Activated T-cell treated with anti-CD3 and anti-CD28 coated beads, Interleukin-2, amount 50 U/mL, for 4 hours (primary cell): ENCODE results near the gene ICE1. TPM values are rescaled to one million over a fixed set of nuclear protein-coding genes. Genes with fewer than 3 reads are reported as not detected.
A peak's percentile ranks its signal among the peaks of the same experiment; 100 is the strongest.

Experiments
- ATAC-seq, 2 donors: fragments of 200-7000 bp; cut with Tn5 transposase; one replicate each; pipeline ENCODE4 v1.10.0; 2021
- DNase-seq: peaks from one replicate; pipeline ENCODE4 v3.0.0-alpha.2; 2020
- H3K27me3 Mint-ChIP-seq: one replicate; pipeline ENCODE4 v1.8.0; 2021; ENCODE audit warnings: low read depth, mixed read lengths
- H3K36me3 Mint-ChIP-seq: one replicate; pipeline ENCODE4 v1.8.0; 2022; ENCODE audit warnings: mixed read lengths; ENCODE audit not compliant: insufficient read depth
- H3K4me1 Mint-ChIP-seq: one replicate; pipeline ENCODE4 v1.8.0; 2021; ENCODE audit warnings: low read depth, mixed read lengths
- H3K4me3 Mint-ChIP-seq: one replicate; pipeline ENCODE4 v1.8.0; 2021; ENCODE audit warnings: mild to moderate bottlenecking, moderate library complexity, mixed read lengths
- H3K9me3 Mint-ChIP-seq: one replicate; pipeline ENCODE4 v1.8.0; 2021; ENCODE audit warnings: mixed read lengths
- total RNA-seq, 3 donors: library from RNA; stranded (reverse); gene quantifications; one replicate each; pipeline ENCODE4 v1.2.1, GENCODE V29; 2021

Gene ICE1
- total RNA-seq, 3 donors from 2014 or later, result 40.2 to 42.0 (median 41.1) TPM

- no peaks in the 10 kb centered on the region for H3K9me3 Mint-ChIP-seq
- peaks cover 8% of the 10 kb centered on the region for H3K36me3 Mint-ChIP-seq
- H3K4me1 Mint-ChIP-seq, result peaks cover 18% of the 10 kb centered on the region
- no peak for DNase-seq
- ATAC-seq, result no peak
- H3K4me3 Mint-ChIP-seq, result no peak overlapping the region
- no peaks in the 10 kb centered on the region for H3K27me3 Mint-ChIP-seq
Measured at GRCh38 chr5:5418764-5419163, 3.7 kb upstream of the ICE1 start.

DNA sequence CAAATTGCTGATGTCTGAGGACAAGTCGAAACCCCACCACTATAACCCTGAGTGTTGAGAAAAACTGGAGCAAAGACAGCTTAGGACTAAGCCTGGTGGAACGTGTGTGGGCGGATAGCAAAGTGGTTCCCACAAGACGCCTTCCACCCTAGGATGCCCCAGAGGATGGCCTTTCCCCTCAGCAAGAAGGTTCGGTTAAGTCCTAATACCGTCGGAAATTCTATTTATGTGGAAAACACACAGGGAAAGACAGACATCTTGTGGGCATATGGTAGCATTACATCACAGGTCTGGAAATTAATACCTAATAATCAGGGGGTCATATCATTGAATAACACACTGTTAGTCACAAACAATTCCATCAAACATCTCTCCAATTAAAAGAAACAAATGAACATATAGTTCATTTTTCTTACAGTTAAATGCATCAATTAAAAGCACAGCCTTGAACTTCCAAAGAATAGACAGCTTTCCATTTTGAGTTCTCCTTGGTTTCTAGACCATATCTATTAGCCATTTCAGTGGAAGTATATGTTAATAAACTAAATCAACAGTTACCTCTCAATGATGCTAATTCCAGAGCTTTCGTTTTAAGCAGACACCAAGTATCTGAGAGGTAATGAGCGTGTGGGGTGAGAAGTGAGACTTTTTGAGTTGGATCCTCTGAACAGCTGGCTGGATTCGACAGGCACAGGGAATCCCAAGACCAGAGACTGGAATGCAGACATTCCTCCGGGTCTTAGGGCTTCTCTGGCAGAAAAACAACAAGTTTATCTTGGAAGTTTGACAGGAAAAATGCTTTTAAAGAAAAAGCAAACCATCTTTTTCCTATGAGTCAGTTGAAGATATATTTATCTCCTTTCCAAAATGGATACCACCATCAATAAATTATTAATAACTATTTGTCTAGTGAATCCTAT, 2.9 kb upstream of the ICE1 start:
- Mint-ChIP-seq H3K4me3 (peak overlapping the region; percentile 5), H3K9me3 (no peaks in the 10 kb centered on the region), H3K36me3 (peaks cover 8% of the 10 kb centered on the region), H3K4me1 (peaks cover 18% of the 10 kb centered on the region), H3K27me3 (no peaks in the 10 kb centered on the region)
- ATAC-seq (no peak), DNase-seq (no peak)

DNA sequence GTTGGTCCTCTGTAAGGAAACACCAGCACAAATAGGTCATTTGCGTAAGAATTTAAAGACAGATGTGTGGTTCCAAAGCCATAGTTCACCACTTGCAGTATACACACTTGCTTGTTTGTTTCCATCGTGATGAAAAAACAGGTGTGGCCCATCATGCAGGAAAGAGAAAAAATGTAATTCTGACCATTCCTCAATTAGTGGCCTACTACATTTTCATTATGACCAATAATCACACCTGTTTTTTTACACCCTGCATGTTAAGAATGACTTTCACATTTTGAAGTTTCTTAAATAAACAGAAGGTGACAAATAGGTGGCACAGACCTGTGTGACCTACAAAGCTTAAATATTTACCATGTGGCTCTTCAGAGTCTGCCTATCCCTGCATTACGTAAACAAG, 2.2 kb upstream of the ICE1 start:
- no peaks in the 10 kb centered on the region for H3K27me3 Mint-ChIP-seq
- peaks cover 18% of the 10 kb centered on the region for H3K4me1 Mint-ChIP-seq
- H3K36me3 Mint-ChIP-seq, result peaks cover 8% of the 10 kb centered on the region
- no peak for DNase-seq
- no peaks in the 10 kb centered on the region for H3K9me3 Mint-ChIP-seq
- ATAC-seq, result no peak
- peak overlapping the region; percentile 98 for H3K4me3 Mint-ChIP-seq

- ATAC-seq, result no peak
- peaks cover 5% of the 10 kb centered on the region for H3K36me3 Mint-ChIP-seq
- H3K9me3 Mint-ChIP-seq, result no peaks in the 10 kb centered on the region
- H3K4me1 Mint-ChIP-seq, result peaks cover 18% of the 10 kb centered on the region
- H3K4me3 Mint-ChIP-seq, result peak overlapping the region; percentile 98
- DNase-seq, result peak; percentile 12
- H3K27me3 Mint-ChIP-seq, result no peaks in the 10 kb centered on the region
Measured at GRCh38 chr5:5421149-5421960, 1.1 kb upstream of the ICE1 start.

DNA sequence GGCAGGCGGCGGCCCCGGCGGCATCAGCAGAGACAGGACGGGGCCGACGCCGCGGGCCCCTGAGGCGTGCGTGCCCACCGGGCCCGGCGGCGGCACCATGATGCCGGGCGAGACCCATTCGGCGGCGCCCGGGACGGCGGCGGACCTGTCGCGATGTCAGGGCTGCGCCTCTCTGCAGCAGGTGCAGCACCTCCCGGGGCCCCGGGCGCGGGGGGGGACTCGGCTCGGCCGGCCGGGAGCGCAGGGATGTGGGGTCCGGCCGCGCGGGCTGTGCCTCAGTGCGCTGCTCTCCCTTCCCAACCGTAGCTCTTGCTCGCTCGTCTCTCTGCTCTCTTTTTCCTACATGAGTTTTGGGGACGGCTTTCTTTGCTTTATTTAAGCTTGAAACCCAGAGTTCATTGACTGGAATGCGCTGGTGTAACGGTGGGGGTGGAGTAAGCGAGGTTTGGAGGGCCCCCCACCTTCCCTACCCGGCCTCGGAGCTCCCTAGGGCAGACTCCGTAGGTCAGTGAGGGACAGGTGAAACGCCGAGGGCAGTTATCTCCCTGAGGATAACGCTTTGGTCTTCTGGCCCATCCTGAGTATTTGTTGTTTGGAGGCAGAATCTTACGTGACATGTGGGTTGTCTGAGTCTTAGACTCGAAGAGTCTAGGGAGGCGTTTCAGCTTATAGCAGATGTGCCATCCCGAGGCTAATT, 490 bp downstream of the ICE1 start:
- Mint-ChIP-seq H3K36me3 (peaks cover 2% of the 10 kb centered on the region), H3K4me1 (peaks cover 18% of the 10 kb centered on the region), H3K4me3 (peak overlapping the region; percentile 98), H3K9me3 (no peaks in the 10 kb centered on the region), H3K27me3 (no peaks in the 10 kb centered on the region)
- ATAC-seq (peak; percentile 32 to 36), DNase-seq (no peak)

GRCh38 chr5:5423586-5423985, 1.1 kb downstream of the ICE1 start:
- no peak overlapping the region for H3K4me3 Mint-ChIP-seq
- H3K36me3 Mint-ChIP-seq, result peaks cover 4% of the 10 kb centered on the region
- H3K4me1 Mint-ChIP-seq, result peaks cover 20% of the 10 kb centered on the region
- no peaks in the 10 kb centered on the region for H3K9me3 Mint-ChIP-seq
- no peak for DNase-seq
- no peak for ATAC-seq
- no peaks in the 10 kb centered on the region for H3K27me3 Mint-ChIP-seq

GRCh38 chr5:5424736-5425135, 2.3 kb downstream of the ICE1 start:
- no peak for DNase-seq
- Mint-ChIP-seq H3K4me1 (peaks cover 28% of the 10 kb centered on the region), H3K27me3 (no peaks in the 10 kb centered on the region), H3K36me3 (peaks cover 11% of the 10 kb centered on the region), H3K9me3 (no peaks in the 10 kb centered on the region), H3K4me3 (no peak overlapping the region)
- no peak for ATAC-seq

DNA sequence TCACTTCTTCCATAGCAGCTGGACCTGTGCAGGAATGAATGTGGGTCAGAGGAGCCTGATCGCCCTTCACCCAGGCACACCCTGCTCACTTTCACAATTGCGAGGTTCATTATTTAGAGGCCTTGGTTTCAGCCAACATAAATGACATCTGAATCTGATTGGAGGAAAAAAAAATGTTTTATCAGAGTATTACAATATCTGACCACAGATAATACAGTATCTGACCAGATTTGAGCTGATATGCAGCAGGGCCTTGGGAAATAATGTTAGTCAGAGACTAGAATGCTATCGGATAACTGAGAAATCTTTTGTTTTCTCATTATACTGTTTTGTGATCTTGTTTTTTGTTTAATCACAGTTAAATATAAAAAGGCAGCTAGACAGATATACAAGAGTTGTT, 7.7 kb downstream of the ICE1 start:
- ATAC-seq (no peak), DNase-seq (no peak)
- Mint-ChIP-seq H3K9me3 (no peaks in the 10 kb centered on the region), H3K27me3 (no peaks in the 10 kb centered on the region), H3K4me1 (peaks cover 49% of the 10 kb centered on the region), H3K36me3 (peaks cover 13% of the 10 kb centered on the region), H3K4me3 (no peak overlapping the region)

DNA sequence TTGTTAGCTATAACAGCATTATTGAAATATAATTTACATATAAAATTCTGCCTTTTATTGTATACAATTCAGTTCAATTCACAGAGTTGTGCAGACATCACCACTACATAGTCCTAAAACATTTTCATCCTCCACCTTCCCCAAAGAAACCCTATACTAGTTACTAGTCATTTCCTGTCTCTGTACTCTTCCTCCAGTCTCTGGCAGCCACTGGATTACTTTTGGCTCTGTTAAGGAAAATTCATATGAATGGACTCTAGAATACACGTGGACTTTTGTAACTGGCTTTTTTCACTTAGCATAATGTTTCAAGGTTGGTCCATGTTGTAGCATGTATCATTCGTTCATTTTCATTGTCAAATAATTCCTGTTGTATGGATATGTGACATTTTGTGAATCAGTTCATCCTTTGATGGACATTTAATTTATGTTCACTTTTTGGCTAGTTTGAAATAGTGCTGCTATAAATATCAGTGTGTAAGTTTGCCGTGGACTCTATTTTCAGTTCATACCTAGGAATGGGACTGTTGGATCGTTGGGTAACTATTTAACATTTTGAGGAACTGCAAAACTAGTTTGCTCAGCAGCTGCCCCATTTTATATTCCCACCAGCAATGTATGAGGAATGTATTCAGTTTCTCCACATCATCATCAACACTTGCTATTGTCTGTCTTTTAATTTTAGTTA, 9.7 kb downstream of the ICE1 start:
- H3K36me3 Mint-ChIP-seq, result peaks cover 13% of the 10 kb centered on the region
- no peak overlapping the region for H3K4me3 Mint-ChIP-seq
- no peak for DNase-seq
- no peaks in the 10 kb centered on the region for H3K27me3 Mint-ChIP-seq
- peaks cover 52% of the 10 kb centered on the region for H3K4me1 Mint-ChIP-seq
- no peak for ATAC-seq
- no peaks in the 10 kb centered on the region for H3K9me3 Mint-ChIP-seq

GRCh38 chr5:5436203-5436760, 13.8 kb downstream of the ICE1 start:
- ATAC-seq (no peak), DNase-seq (no peak)
- Mint-ChIP-seq H3K9me3 (no peaks in the 10 kb centered on the region), H3K27me3 (no peaks in the 10 kb centered on the region), H3K4me3 (no peak overlapping the region), H3K36me3 (peaks cover 11% of the 10 kb centered on the region), H3K4me1 (peaks cover 28% of the 10 kb centered on the region)

DNA sequence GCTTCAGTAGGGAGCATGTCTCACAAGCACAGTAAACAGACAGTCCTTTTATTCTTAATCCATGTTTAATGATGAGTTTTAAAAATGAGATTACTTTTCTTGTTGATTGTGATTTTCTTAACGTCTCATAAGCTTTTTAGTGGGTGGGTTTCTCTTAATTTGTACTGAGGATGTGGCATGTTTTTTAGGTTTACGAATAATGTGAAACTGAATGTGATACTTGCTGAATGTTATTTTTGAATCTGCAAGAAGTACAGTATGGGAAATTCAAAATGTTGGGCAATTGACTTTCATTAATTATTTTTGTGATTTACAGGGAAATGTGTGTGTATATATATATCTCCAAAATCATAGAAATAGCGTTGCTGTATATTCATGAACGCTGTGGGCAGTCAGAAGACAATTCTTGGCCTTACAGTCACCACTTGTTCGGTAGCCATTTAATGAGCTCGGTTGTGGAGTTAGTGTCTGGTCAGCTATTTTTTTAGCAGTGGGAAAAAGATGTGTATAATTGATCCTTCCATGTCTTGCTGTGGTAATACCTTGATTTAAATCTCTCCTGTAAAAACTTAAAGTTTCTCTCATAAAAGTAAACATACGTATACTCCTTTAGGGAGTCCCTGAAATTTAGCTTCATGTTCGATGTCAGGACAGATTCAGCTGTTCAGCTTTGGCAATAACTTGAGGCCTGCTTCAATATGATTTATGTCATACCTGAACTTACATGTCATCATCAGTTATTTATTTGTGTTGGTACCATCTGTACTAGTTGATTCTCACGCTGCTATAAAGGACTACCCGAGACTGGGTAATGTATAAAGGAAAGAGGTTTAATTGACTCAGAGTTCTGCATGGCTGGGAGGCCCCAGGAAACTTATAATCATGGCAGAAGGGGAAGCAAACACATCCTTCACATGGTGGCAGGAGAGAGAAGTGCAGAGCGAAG, 15.0 kb downstream of the ICE1 start:
- Mint-ChIP-seq H3K4me1 (peaks cover 19% of the 10 kb centered on the region), H3K36me3 (peaks cover 19% of the 10 kb centered on the region), H3K4me3 (no peak overlapping the region), H3K27me3 (no peaks in the 10 kb centered on the region), H3K9me3 (no peaks in the 10 kb centered on the region)
- DNase-seq (no peak), ATAC-seq (no peak)

DNA sequence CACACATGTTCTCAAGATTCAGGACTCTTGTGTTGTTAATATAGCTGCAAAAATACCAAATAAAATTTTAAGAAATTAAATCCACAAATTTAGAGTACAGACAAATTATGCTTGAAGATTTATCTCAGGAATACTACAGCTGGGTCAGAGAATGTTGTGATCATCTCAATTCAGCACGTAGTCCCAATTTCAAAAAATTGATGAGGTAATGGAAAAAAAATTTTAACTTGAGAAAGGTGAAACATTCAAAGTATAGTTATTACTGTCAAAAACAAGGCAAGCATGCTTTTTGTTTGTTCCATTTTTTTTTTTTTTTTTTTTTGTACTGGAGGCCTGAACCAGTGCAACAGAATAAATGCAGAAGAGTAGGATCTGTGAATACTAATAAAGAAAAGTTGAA, 29.4 kb downstream of the ICE1 start:
- no peak for ATAC-seq
- H3K9me3 Mint-ChIP-seq, result no peaks in the 10 kb centered on the region
- H3K27me3 Mint-ChIP-seq, result no peaks in the 10 kb centered on the region
- H3K36me3 Mint-ChIP-seq, result peaks cover 47% of the 10 kb centered on the region
- no peak for DNase-seq
- H3K4me3 Mint-ChIP-seq, result no peak overlapping the region
- no peaks in the 10 kb centered on the region for H3K4me1 Mint-ChIP-seq

DNA sequence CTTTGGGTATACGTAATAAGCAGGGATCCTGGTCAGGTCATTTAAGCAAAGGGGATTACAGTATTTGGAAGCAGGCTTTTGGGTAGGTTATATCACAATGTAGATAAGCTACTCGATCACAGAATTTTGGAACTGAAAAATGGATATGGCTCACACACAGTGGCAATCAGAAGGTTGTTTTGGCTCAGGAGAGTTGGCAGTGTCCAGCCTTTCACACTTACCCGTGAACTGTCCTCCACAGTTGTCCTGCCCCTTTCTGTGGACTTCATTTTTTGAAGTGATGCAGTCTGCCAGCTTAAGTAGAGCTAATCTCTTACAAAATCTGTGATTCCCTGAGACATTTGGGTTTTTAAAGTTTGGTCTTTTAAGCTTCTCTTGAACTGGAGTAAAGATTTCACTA, 30.7 kb downstream of the ICE1 start:
- no peak overlapping the region for H3K4me3 Mint-ChIP-seq
- no peak for ATAC-seq
- peaks cover 48% of the 10 kb centered on the region for H3K36me3 Mint-ChIP-seq
- H3K27me3 Mint-ChIP-seq, result no peaks in the 10 kb centered on the region
- no peak for DNase-seq
- H3K4me1 Mint-ChIP-seq, result no peaks in the 10 kb centered on the region
- H3K9me3 Mint-ChIP-seq, result no peaks in the 10 kb centered on the region
